ENCODE data around the gene CLRN2. TPM values are rescaled to one million over a fixed set of nuclear protein-coding genes. Genes with fewer than 3 reads are reported as not detected.

The CLRN2 gene
- total and polyA plus RNA-seq, 10 of the 15 experiments (the other 5 are each of a cell fraction or from before 2014, with no cell fraction given), result not detected

DNA sequence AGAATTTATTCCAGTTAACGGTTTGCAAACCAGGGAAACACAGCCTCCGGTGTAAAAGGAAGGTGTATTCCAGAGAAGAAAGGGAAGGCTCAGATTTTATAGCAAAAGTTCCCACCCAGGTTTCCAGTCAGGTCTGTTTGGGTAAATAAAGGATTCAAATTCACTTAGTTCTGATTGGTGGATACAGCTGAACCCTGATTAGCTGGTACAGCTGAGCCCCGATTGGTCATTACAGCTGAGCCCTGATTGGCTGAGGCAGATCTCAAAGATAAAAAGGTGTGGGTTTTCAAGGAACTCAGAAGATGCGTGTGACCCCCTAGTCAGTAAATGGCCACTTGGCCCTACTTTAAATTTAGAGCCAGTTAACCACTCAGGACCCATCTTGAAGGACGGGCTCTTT, 6.6 kb downstream of the CLRN2 start (continued):
- TF ChIP-seq, protein P1, sequence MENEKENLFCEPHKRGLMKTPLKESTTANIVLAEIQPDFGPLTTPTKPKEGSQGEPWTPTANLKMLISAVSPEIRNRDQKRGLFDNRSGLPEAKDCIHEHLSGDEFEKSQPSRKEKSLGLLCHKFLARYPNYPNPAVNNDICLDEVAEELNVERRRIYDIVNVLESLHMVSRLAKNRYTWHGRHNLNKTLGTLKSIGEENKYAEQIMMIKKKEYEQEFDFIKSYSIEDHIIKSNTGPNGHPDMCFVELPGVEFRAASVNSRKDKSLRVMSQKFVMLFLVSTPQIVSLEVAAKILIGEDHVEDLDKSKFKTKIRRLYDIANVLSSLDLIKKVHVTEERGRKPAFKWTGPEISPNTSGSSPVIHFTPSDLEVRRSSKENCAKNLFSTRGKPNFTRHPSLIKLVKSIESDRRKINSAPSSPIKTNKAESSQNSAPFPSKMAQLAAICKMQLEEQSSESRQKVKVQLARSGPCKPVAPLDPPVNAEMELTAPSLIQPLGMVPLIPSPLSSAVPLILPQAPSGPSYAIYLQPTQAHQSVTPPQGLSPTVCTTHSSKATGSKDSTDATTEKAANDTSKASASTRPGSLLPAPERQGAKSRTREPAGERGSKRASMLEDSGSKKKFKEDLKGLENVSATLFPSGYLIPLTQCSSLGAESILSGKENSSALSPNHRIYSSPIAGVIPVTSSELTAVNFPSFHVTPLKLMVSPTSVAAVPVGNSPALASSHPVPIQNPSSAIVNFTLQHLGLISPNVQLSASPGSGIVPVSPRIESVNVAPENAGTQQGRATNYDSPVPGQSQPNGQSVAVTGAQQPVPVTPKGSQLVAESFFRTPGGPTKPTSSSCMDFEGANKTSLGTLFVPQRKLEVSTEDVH (IDR thresholded peaks at IDR 0.05; ENCODE audit: low read depth, partially characterized antibody), result no peak
- TF ChIP-seq ZBED1 (IDR thresholded peaks at IDR 0.05; ENCODE audit: borderline replicate concordance) (no peak), SREBF2 (IDR thresholded peaks at IDR 0.05; ENCODE audit: low read length) (no peak), IKZF2 (IDR thresholded peaks at IDR 0.05) (no peak), BMI1 (IDR thresholded peaks at IDR 0.05; ENCODE audit: borderline replicate concordance) (no peak), CBX3 (IDR thresholded peaks at IDR 0.05; ENCODE audit: borderline replicate concordance, low read depth) (no peak)
- TF ChIP-seq, protein P2, sequence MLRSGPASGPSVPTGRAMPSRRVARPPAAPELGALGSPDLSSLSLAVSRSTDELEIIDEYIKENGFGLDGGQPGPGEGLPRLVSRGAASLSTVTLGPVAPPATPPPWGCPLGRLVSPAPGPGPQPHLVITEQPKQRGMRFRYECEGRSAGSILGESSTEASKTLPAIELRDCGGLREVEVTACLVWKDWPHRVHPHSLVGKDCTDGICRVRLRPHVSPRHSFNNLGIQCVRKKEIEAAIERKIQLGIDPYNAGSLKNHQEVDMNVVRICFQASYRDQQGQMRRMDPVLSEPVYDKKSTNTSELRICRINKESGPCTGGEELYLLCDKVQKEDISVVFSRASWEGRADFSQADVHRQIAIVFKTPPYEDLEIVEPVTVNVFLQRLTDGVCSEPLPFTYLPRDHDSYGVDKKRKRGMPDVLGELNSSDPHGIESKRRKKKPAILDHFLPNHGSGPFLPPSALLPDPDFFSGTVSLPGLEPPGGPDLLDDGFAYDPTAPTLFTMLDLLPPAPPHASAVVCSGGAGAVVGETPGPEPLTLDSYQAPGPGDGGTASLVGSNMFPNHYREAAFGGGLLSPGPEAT (IDR thresholded peaks at IDR 0.05; ENCODE audit: low read depth), result no peak
- TF ChIP-seq, protein P3, sequence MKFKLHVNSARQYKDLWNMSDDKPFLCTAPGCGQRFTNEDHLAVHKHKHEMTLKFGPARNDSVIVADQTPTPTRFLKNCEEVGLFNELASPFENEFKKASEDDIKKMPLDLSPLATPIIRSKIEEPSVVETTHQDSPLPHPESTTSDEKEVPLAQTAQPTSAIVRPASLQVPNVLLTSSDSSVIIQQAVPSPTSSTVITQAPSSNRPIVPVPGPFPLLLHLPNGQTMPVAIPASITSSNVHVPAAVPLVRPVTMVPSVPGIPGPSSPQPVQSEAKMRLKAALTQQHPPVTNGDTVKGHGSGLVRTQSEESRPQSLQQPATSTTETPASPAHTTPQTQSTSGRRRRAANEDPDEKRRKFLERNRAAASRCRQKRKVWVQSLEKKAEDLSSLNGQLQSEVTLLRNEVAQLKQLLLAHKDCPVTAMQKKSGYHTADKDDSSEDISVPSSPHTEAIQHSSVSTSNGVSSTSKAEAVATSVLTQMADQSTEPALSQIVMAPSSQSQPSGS (IDR thresholded peaks at IDR 0.05; ENCODE audit: low read length), result no peak

All from GM12878 (cell line).